Thyroid gland (tissue), 4 donors: ENCODE data around the gene ELAVL4. TPM values are rescaled to one million over a fixed set of nuclear protein-coding genes. Genes with fewer than 3 reads are reported as not detected.
A peak's percentile ranks its signal among the peaks of the same experiment; 100 is the strongest.

Experiments
- DNase-seq, 2 donors: peaks; one replicate each; pipeline ENCODE4 v3.0.0-alpha.2; 2019
- H3K27ac ChIP-seq, 3 donors: fragments of 200-600 bp; sonication (generic); 1 replicate in 2 of 3; 2 replicates in 1 of 3; pipeline ENCODE4 v1.5.1; 2016 to 2019; ENCODE audit warnings: mild to moderate bottlenecking in 1 of 3, moderate library complexity in 1 of 3
- H3K27me3 ChIP-seq: fragments of 200-600 bp; sonication (generic); one replicate; pipeline ENCODE4 v1.5.1; 2019
- H3K36me3 ChIP-seq, 2 donors: fragments of 200-600 bp; sonication (generic); one replicate each; pipeline ENCODE4 v1.5.1; 2016 to 2019
- H3K4me1 ChIP-seq, 2 donors: fragments of 200-600 bp; sonication (generic); one replicate each; pipeline ENCODE4 v1.5.1; 2017 to 2019
- H3K4me3 ChIP-seq, 3 donors: fragments of 200-600 bp; sonication (generic); replicated peaks in 1 of 3; 1 replicate in 2 of 3; 2 replicates in 1 of 3; pipeline ENCODE4 v1.5.1; 2016; ENCODE audit warnings: mild to moderate bottlenecking in 1 of 3
- H3K9me3 ChIP-seq: fragments of 200-600 bp; sonication (generic); one replicate; pipeline ENCODE4 v1.5.1; 2017
- CTCF ChIP-seq, 6 experiments: fragments of 200-600 bp in 3 of 6; fragments of 450-650 bp in 3 of 6; sonication (generic) in 3 of 6; IDR thresholded peaks; one replicate each; pipeline ENCODE4 v1.5.1; 2016 to 2019; ENCODE audit warnings: antibody characterized with exemption in 6 of 6, mild to moderate bottlenecking in 2 of 6, inconsistent platforms in 1 of 6, moderate library complexity in 1 of 6
- POLR2A ChIP-seq, 2 donors: fragments of 450-650 bp; IDR thresholded peaks; one replicate each; pipeline ENCODE4 v1.6.1; 2017; ENCODE audit warnings: antibody characterized with exemption in 2 of 2, mild to moderate bottlenecking in 2 of 2, moderate library complexity in 1 of 2
- WGBS, 2 donors: methylation state at CpG; one replicate each; pipeline ENCODE4 v1.1.5; 2017; 5-methylcytosine and 5-hydroxymethylcytosine counted together
- intact Hi-C: fragments of 100-400 bp; cut with DNase I; formaldehyde crosslinking; loops from one replicate; pipeline ENCODE4 v1.15.1; 2023
- total RNA-seq, 4 donors: library from RNA; depleted of rRNA; stranded (reverse); fragments of >200 nt; gene quantifications; one replicate each; pipeline ENCODE4 v1.2.3, GENCODE V29; 2016

ELAVL4 gene
- total RNA-seq, 4 donors from 2014 or later = not detected

- intact Hi-C loops = no loop called here
- TF ChIP-seq CTCF (IDR thresholded peaks at IDR 0.05) (no peak), POLR2A (IDR thresholded peaks at IDR 0.05) (no peak)
- H3K9me3 ChIP-seq = no peaks in the 10 kb centered on the region
- no peaks in the 10 kb centered on the region for H3K36me3 ChIP-seq
- WGBS, 2 donors = 35 to 48% methylated on average over 3 of the region's 3 CpGs
- peaks cover 24% of the 10 kb centered on the region in 2 donors for H3K4me1 ChIP-seq
- peak overlapping the region in 2 of 3 donors; percentile 42 to 58 for H3K27ac ChIP-seq
- no peaks in the 10 kb centered on the region for H3K27me3 ChIP-seq
- H3K4me3 ChIP-seq = no peak overlapping the region
- DNase-seq = peak; percentile 66 to 68
Observed at GRCh38 chr1:50236656-50237055, 127.9 kb downstream of the ELAVL4 start.

- WGBS, 2 donors = 38 to 64% methylated on average over 6 of the region's 6 CpGs
- Histone ChIP-seq H3K27ac (peak overlapping the region in 2 of 3 donors; percentile 42 to 58), H3K4me1 (peaks cover 20 to 21% of the 10 kb centered on the region in 2 donors), H3K4me3 (no peak overlapping the region), H3K36me3 (no peaks in the 10 kb centered on the region), H3K9me3 (no peaks in the 10 kb centered on the region), H3K27me3 (no peaks in the 10 kb centered on the region)
- TF ChIP-seq CTCF (IDR thresholded peaks at IDR 0.05) = peak in 1 of 6 experiments; percentile 13
- no peak for TF ChIP-seq POLR2A (IDR thresholded peaks at IDR 0.05)
- intact Hi-C loops = no loop called here
- peak; percentile 95 to 97 for DNase-seq
Observed at GRCh38 chr1:50237056-50237455, 128.3 kb downstream of the ELAVL4 start.

- WGBS, 2 donors = 26 to 32% methylated on average over 5 of the region's 5 CpGs
- intact Hi-C loops = no loop called here
- TF ChIP-seq CTCF (IDR thresholded peaks at IDR 0.05) = no peak
- TF ChIP-seq POLR2A (IDR thresholded peaks at IDR 0.05) = no peak
Observed at GRCh38 chr1:50243939-50244338, 135.2 kb downstream of the ELAVL4 start.

GRCh38 chr1:50246869-50247268 is 138.1 kb downstream of the ELAVL4 start:
- no peak for TF ChIP-seq CTCF (IDR thresholded peaks at IDR 0.05)
- no peak for TF ChIP-seq POLR2A (IDR thresholded peaks at IDR 0.05)
- Histone ChIP-seq H3K9me3 (no peaks in the 10 kb centered on the region), H3K4me1 (no peaks in the 10 kb centered on the region), H3K27ac (no peak overlapping the region), H3K4me3 (no peak overlapping the region), H3K27me3 (no peaks in the 10 kb centered on the region), H3K36me3 (no peaks in the 10 kb centered on the region)
- 82 to 93% methylated on average over 1 of the region's 1 CpG for WGBS, 2 donors
- intact Hi-C loops = no loop called here
- DNase-seq = no peak

More at GRCh38 chr1:50243939-50244338, 135.2 kb downstream of the ELAVL4 start:
- H3K4me1 ChIP-seq = no peaks in the 10 kb centered on the region
- H3K9me3 ChIP-seq = no peaks in the 10 kb centered on the region
- H3K4me3 ChIP-seq = no peak overlapping the region
- no peaks in the 10 kb centered on the region for H3K27me3 ChIP-seq
- H3K36me3 ChIP-seq = no peaks in the 10 kb centered on the region
- no peak overlapping the region for H3K27ac ChIP-seq
- DNase-seq = no peak

- Histone ChIP-seq H3K4me1 (no peaks in the 10 kb centered on the region), H3K4me3 (no peak overlapping the region), H3K9me3 (no peaks in the 10 kb centered on the region), H3K27ac (no peak overlapping the region), H3K36me3 (no peaks in the 10 kb centered on the region), H3K27me3 (no peaks in the 10 kb centered on the region)
- WGBS, 2 donors = 4 to 11% methylated on average over 12 to 13 of the region's 13 CpGs
- intact Hi-C loops = no loop called here
- no peak for DNase-seq
- no peak for TF ChIP-seq POLR2A (IDR thresholded peaks at IDR 0.05)
- no peak for TF ChIP-seq CTCF (IDR thresholded peaks at IDR 0.05)
Observed at GRCh38 chr1:50251702-50252101, 143.0 kb downstream of the ELAVL4 start.
